Activated CD4-positive, alpha-beta memory T cell treated with anti-CD3 and anti-CD28 coated beads, Interleukin-2, amount 10 ng/mL, durations not matched to agents 7 days and 5 days (primary cell): ENCODE data around the gene AHRR. TPM values are rescaled to one million over a fixed set of nuclear protein-coding genes. Genes with fewer than 3 reads are reported as not detected.
"Not testable (repeated sequence)": the region's sequence is repeated elsewhere in the genome, so short reads cannot be mapped to it uniquely, and the experiment has no call there.

Source experiments
- CTCF ChIA-PET: fragments of 350-600 bp; sonication (Branson Sonifier 250); formaldehyde crosslinking; loops from one replicate; lab custom pipeline; 2021; ENCODE audit warnings: antibody characterized with exemption, inconsistent platforms; lab: Charles Lee
- POLR2A ChIA-PET: fragments of 350-600 bp; sonication (Branson Sonifier 250); formaldehyde crosslinking; loops from one replicate; lab custom pipeline; 2021; ENCODE audit warnings: antibody characterized with exemption; lab: Charles Lee
- DNase-seq: peaks from one replicate; pipeline ENCODE4 v3.0.0-alpha.2; 2020
- H3K27ac Mint-ChIP-seq: one replicate; pipeline ENCODE4 v1.8.0; 2021; ENCODE audit warnings: mild to moderate bottlenecking, mixed read lengths
- H3K27me3 Mint-ChIP-seq: one replicate; pipeline ENCODE4 v1.8.0; 2021; ENCODE audit warnings: mixed read lengths
- H3K36me3 Mint-ChIP-seq: one replicate; pipeline ENCODE4 v1.8.0; 2021; ENCODE audit warnings: low read depth, mixed read lengths
- H3K4me1 Mint-ChIP-seq: one replicate; pipeline ENCODE4 v1.8.0; 2021; ENCODE audit warnings: mixed read lengths
- H3K4me3 Mint-ChIP-seq: one replicate; pipeline ENCODE4 v1.8.0; 2021; ENCODE audit warnings: mild to moderate bottlenecking, mixed read lengths
- H3K9me3 Mint-ChIP-seq: one replicate; pipeline ENCODE4 v1.8.0; 2021; ENCODE audit warnings: mixed read lengths
- total RNA-seq, 2 experiments: library from RNA; stranded (reverse); gene quantifications; one replicate each; pipeline ENCODE4 v1.2.3, GENCODE V29; 2021

AHRR gene
- total RNA-seq, 2 experiments from 2014 or later: 23.6 to 24.6 TPM

GRCh38 chr5:478369-478981 is 157.0 kb downstream of the AHRR start:
- H3K9me3 Mint-ChIP-seq: no peaks in the 10 kb centered on the region
- CTCF ChIA-PET: no interaction called here

GRCh38 chr5:478982-479535 is 157.5 kb downstream of the AHRR start:
- Mint-ChIP-seq H3K9me3 (no peaks in the 10 kb centered on the region), H3K4me1 (peaks cover 3% of the 10 kb centered on the region), H3K36me3 (no peaks in the 10 kb centered on the region), H3K4me3 (no peak overlapping the region), H3K27me3 (peaks cover 2% of the 10 kb centered on the region), H3K27ac (no peak overlapping the region)
- CTCF ChIA-PET: no interaction called here
- POLR2A ChIA-PET: no interaction called here
- DNase-seq: no peak

More at GRCh38 chr5:478369-478981, 157.0 kb downstream of the AHRR start:
- H3K27me3 Mint-ChIP-seq: peaks cover 4% of the 10 kb centered on the region
- no peak overlapping the region for H3K27ac Mint-ChIP-seq
- H3K4me1 Mint-ChIP-seq: peaks cover 5% of the 10 kb centered on the region
- no peak for DNase-seq
- POLR2A ChIA-PET: no interaction called here
- no peaks in the 10 kb centered on the region for H3K36me3 Mint-ChIP-seq
- H3K4me3 Mint-ChIP-seq: no peak overlapping the region

GRCh38 chr5:479566-480319 is 158.2 kb downstream of the AHRR start:
- CTCF ChIA-PET: no interaction called here
- no peak overlapping the region for H3K4me3 Mint-ChIP-seq
- no peaks in the 10 kb centered on the region for H3K9me3 Mint-ChIP-seq

GRCh38 chr5:481347-481746 is 159.8 kb downstream of the AHRR start:
- POLR2A ChIA-PET: no interaction called here
- H3K4me1 Mint-ChIP-seq: peaks cover 8% of the 10 kb centered on the region
- no peaks in the 10 kb centered on the region for H3K36me3 Mint-ChIP-seq
- CTCF ChIA-PET: no interaction called here
- no peak overlapping the region for H3K27ac Mint-ChIP-seq
- no peak for DNase-seq
- no peak overlapping the region for H3K4me3 Mint-ChIP-seq
- H3K27me3 Mint-ChIP-seq: no peaks in the 10 kb centered on the region
- H3K9me3 Mint-ChIP-seq: no peaks in the 10 kb centered on the region

More at GRCh38 chr5:479566-480319, 158.2 kb downstream of the AHRR start:
- DNase-seq: no peak
- Mint-ChIP-seq H3K27ac (no peak overlapping the region), H3K27me3 (peaks cover under 1% of the 10 kb centered on the region), H3K4me1 (peaks cover 2% of the 10 kb centered on the region), H3K36me3 (no peaks in the 10 kb centered on the region)
- POLR2A ChIA-PET: no interaction called here

GRCh38 chr5:482021-482420 is 160.5 kb downstream of the AHRR start:
- no peaks in the 10 kb centered on the region for H3K9me3 Mint-ChIP-seq
- no peak overlapping the region for H3K27ac Mint-ChIP-seq
- no peak for DNase-seq
- POLR2A ChIA-PET: no interaction called here
- H3K27me3 Mint-ChIP-seq: no peaks in the 10 kb centered on the region
- H3K36me3 Mint-ChIP-seq: no peaks in the 10 kb centered on the region
- CTCF ChIA-PET: no interaction called here
- peaks cover 10% of the 10 kb centered on the region for H3K4me1 Mint-ChIP-seq
- H3K4me3 Mint-ChIP-seq: no peak overlapping the region

GRCh38 chr5:482506-482905 is 161.0 kb downstream of the AHRR start:
- CTCF ChIA-PET: no interaction called here
- H3K27me3 Mint-ChIP-seq: no peaks in the 10 kb centered on the region
- POLR2A ChIA-PET: no interaction called here

GRCh38 chr5:483011-483410 is 161.5 kb downstream of the AHRR start:
- Mint-ChIP-seq H3K4me3 (no peak overlapping the region), H3K36me3 (no peaks in the 10 kb centered on the region), H3K27ac (no peak overlapping the region), H3K4me1 (peaks cover 10% of the 10 kb centered on the region), H3K9me3 (no peaks in the 10 kb centered on the region), H3K27me3 (no peaks in the 10 kb centered on the region)
- POLR2A ChIA-PET: no interaction called here
- CTCF ChIA-PET: no interaction called here
- no peak for DNase-seq

More at GRCh38 chr5:482506-482905, 161.0 kb downstream of the AHRR start:
- Mint-ChIP-seq H3K36me3 (no peaks in the 10 kb centered on the region), H3K9me3 (no peaks in the 10 kb centered on the region), H3K4me3 (no peak overlapping the region), H3K27ac (no peak overlapping the region), H3K4me1 (peaks cover 10% of the 10 kb centered on the region)
- DNase-seq: no peak

- H3K4me3 Mint-ChIP-seq: no peak overlapping the region
- peaks cover 10% of the 10 kb centered on the region for H3K4me1 Mint-ChIP-seq
- ChIA-PET POLR2A (no interaction called here), CTCF (no interaction called here)
- no peaks in the 10 kb centered on the region for H3K27me3 Mint-ChIP-seq
- H3K36me3 Mint-ChIP-seq: no peaks in the 10 kb centered on the region
- DNase-seq: no peak
- no peak overlapping the region for H3K27ac Mint-ChIP-seq
- H3K9me3 Mint-ChIP-seq: no peaks in the 10 kb centered on the region
Measured at GRCh38 chr5:483434-484140, 162.1 kb downstream of the AHRR start.

- H3K36me3 Mint-ChIP-seq: no peaks in the 10 kb centered on the region
- no peaks in the 10 kb centered on the region for H3K9me3 Mint-ChIP-seq
- H3K4me3 Mint-ChIP-seq: no peak overlapping the region
- peaks cover 10% of the 10 kb centered on the region for H3K4me1 Mint-ChIP-seq
- ChIA-PET CTCF (no interaction called here), POLR2A (no interaction called here)
- no peak for DNase-seq
- no peak overlapping the region for H3K27ac Mint-ChIP-seq
- H3K27me3 Mint-ChIP-seq: no peaks in the 10 kb centered on the region
Measured at GRCh38 chr5:484556-484955, 163.0 kb downstream of the AHRR start.

- ChIA-PET CTCF (no interaction called here), POLR2A (no interaction called here)
- Mint-ChIP-seq H3K9me3 (no peaks in the 10 kb centered on the region), H3K27me3 (no peaks in the 10 kb centered on the region), H3K4me3 (no peak overlapping the region), H3K27ac (no peak overlapping the region), H3K4me1 (peaks cover 10% of the 10 kb centered on the region), H3K36me3 (no peaks in the 10 kb centered on the region)
- DNase-seq: no peak
Measured at GRCh38 chr5:485113-485945, 163.8 kb downstream of the AHRR start.

- Mint-ChIP-seq H3K36me3 (no peaks in the 10 kb centered on the region), H3K27ac (no peak overlapping the region), H3K4me3 (no peak overlapping the region), H3K27me3 (no peaks in the 10 kb centered on the region), H3K9me3 (no peaks in the 10 kb centered on the region), H3K4me1 (peaks cover 10% of the 10 kb centered on the region)
- peak; percentile 33 for DNase-seq
- ChIA-PET POLR2A (no interaction called here), CTCF (no interaction called here)
Measured at GRCh38 chr5:485946-486491, 164.5 kb downstream of the AHRR start.

- H3K27ac Mint-ChIP-seq, H3K27me3 Mint-ChIP-seq, H3K36me3 Mint-ChIP-seq, POLR2A ChIA-PET, H3K9me3 Mint-ChIP-seq, DNase-seq, CTCF ChIA-PET, H3K4me3 Mint-ChIP-seq: not testable (repeated sequence)
- H3K4me1 Mint-ChIP-seq: peaks cover 10% of the 10 kb centered on the region
Measured at GRCh38 chr5:486597-486996, 165.1 kb downstream of the AHRR start.
